ENCODE results near the gene SLAMF1.
"Not testable (repeated sequence)": the region's sequence is repeated elsewhere in the genome, so short reads cannot be mapped to it uniquely, and the experiment has no call there.

Gene SLAMF1

GRCh38 chr1:160640359-160641123, 6.3 kb downstream of the SLAMF1 start:
- no peak for DNase-seq (ENCODE audit: low spot score)

GRCh38 chr1:160639652-160640051, 7.2 kb downstream of the SLAMF1 start:
- no peak for DNase-seq (ENCODE audit: low spot score)

GRCh38 chr1:160638926-160639325, 7.9 kb downstream of the SLAMF1 start:
- no peak for DNase-seq (ENCODE audit: low spot score)

- DNase-seq (ENCODE audit: low spot score) = no peak
Observed at GRCh38 chr1:160638540-160638857, 8.3 kb downstream of the SLAMF1 start.

- DNase-seq (ENCODE audit: low spot score) = no peak
Observed at GRCh38 chr1:160637821-160638539, 8.9 kb downstream of the SLAMF1 start.

- no peak for DNase-seq (ENCODE audit: low spot score)
Observed at GRCh38 chr1:160637065-160637464, 9.8 kb downstream of the SLAMF1 start.

GRCh38 chr1:160636547-160636946, 10.3 kb downstream of the SLAMF1 start:
- no peak for DNase-seq (ENCODE audit: low spot score)

- DNase-seq (ENCODE audit: low spot score) = no peak
Observed at GRCh38 chr1:160636076-160636475, 10.8 kb downstream of the SLAMF1 start.

GRCh38 chr1:160634543-160635491, 12.0 kb downstream of the SLAMF1 start:
- no peak for DNase-seq (ENCODE audit: low spot score)

- no peak for DNase-seq (ENCODE audit: low spot score)
Observed at GRCh38 chr1:160633330-160633903, 13.4 kb downstream of the SLAMF1 start.

GRCh38 chr1:160631983-160632625, 14.7 kb downstream of the SLAMF1 start:
- no peak for DNase-seq (ENCODE audit: low spot score)

GRCh38 chr1:160630523-160631451, 16.1 kb downstream of the SLAMF1 start:
- no peak for DNase-seq (ENCODE audit: low spot score)

- DNase-seq (ENCODE audit: low spot score) = no peak
Observed at GRCh38 chr1:160629286-160630210, 17.3 kb downstream of the SLAMF1 start.

- no peak for DNase-seq (ENCODE audit: low spot score)
Observed at GRCh38 chr1:160628799-160629263, 18.0 kb downstream of the SLAMF1 start.

GRCh38 chr1:160627677-160628289, 19.1 kb downstream of the SLAMF1 start:
- not testable (repeated sequence) for DNase-seq (ENCODE audit: low spot score)

GRCh38 chr1:160626509-160627342, 20.1 kb downstream of the SLAMF1 start:
- no peak for DNase-seq (ENCODE audit: low spot score)

- no peak for DNase-seq (ENCODE audit: low spot score)
Observed at GRCh38 chr1:160625725-160626498, 20.9 kb downstream of the SLAMF1 start.

Data from AG08395 (cell line).